Neural progenitor cell (in vitro differentiated cells): ENCODE measurements around the gene C22orf23.

Experiments used
- EZH2 ChIP-seq: fragments of 200-600 bp; sonication (generic); IDR thresholded peaks from 2 replicates; pipeline ENCODE4 v1.6.1; 2017; ENCODE audit warnings: antibody characterized with exemption, mild to moderate bottlenecking, moderate library complexity
- EZH2phosphoT487 ChIP-seq: fragments of 200-600 bp; sonication (generic); IDR thresholded peaks from 2 replicates; pipeline ENCODE4 v1.6.1; 2017; ENCODE audit warnings: antibody characterized with exemption
- TF ChIP-seq, protein P1 (sequence below): fragments of 200-600 bp; sonication (generic); IDR thresholded peaks from 2 replicates; pipeline ENCODE4 v1.5.1; 2017; ENCODE audit warnings: antibody characterized with exemption, mild to moderate bottlenecking

GRCh38 chr22:37968452-37969251 lies 15.3 kb upstream of the C22orf23 start:
- TF ChIP-seq, protein P1, sequence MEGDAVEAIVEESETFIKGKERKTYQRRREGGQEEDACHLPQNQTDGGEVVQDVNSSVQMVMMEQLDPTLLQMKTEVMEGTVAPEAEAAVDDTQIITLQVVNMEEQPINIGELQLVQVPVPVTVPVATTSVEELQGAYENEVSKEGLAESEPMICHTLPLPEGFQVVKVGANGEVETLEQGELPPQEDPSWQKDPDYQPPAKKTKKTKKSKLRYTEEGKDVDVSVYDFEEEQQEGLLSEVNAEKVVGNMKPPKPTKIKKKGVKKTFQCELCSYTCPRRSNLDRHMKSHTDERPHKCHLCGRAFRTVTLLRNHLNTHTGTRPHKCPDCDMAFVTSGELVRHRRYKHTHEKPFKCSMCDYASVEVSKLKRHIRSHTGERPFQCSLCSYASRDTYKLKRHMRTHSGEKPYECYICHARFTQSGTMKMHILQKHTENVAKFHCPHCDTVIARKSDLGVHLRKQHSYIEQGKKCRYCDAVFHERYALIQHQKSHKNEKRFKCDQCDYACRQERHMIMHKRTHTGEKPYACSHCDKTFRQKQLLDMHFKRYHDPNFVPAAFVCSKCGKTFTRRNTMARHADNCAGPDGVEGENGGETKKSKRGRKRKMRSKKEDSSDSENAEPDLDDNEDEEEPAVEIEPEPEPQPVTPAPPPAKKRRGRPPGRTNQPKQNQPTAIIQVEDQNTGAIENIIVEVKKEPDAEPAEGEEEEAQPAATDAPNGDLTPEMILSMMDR = no peak
- no peak for TF ChIP-seq EZH2phosphoT487
- no peak for TF ChIP-seq EZH2
